ENCODE results near the gene PRPH.
A peak's percentile ranks its signal among the peaks of the same experiment; 100 is the strongest.
"Not testable (repeated sequence)": the region's sequence is repeated elsewhere in the genome, so short reads cannot be mapped to it uniquely, and the experiment has no call there.

Gene PRPH

GRCh38 chr12:49304161-49304560 is 9.2 kb downstream of the PRPH start:
- DNase-seq, result no peak

DNA sequence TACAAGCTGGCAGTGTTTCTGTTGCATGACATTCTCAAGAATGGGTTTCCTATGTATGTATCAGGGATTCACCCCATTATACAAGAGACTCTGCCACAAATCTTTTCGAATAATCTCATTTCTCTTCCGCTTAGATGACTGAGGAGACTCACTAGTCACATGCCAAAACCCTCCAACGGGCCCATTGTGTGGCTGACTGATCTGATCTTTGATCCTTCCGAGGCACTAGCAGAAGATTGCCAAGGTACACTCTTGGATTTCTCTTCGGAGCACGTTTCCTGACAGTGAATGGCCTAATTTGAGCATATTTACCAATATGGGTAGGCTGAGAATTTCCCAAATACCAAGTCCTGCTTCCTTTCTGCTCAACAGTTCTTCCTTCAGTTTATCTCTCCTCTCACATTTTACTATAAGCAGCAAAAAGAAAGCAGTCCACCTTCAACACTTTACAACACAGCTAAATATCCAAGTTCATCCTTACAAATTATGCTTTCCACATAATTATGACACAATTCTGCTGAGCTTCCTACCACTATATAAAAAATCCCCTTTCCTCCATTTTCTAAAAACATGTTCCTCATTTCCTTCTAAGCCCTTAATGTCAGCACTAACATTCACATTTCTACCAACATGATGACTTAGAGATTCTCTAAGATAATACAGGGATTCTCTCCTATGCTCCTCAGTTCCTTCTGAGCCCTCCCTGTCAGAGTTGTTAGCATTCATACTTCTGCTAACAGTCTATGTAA is 11.0 kb downstream of the PRPH start:
- DNase-seq, result no peak

DNA sequence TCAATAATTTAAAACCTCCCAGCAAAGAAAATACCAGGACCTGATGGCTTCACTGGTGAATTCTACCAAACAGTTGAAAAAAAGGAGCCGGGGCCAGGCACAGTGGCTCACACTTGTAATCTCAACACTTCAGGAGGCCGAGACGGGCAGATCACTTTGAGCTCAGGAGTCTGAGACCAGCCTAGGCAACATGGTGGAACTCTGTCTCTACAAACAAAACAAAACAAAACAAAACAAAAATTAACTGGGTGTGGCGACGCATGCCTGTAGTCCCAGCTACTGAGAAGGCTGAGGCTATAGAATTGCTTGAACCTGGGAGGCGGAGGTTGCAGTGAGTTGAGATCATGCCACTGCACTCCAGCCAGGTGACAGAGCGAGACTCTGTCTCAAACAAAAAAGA is 14.4 kb downstream of the PRPH start:
- DNase-seq, result no peak

GRCh38 chr12:49310451-49311000 is 15.6 kb downstream of the PRPH start:
- DNase-seq, result not testable (repeated sequence)

DNA sequence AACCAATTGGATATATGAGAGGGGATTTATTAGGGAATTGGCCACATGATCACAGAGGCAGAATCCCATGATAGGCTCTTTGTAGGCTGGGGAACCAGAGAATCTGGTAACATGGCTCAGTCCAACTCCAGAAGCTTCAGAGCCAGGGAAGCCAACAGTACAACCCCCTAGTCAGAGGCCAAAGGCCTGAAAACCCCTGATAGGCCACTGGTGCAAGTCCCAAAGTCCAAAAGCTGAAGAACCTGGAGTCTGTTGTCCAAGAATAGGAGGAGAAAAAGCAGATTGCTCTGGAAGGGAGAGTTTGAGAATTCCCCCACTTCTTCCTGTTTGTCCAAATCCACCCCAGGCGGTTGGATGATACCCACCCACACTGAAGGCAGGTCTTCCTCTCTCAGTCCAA is 19.9 kb downstream of the PRPH start:
- no peak for DNase-seq

DNA sequence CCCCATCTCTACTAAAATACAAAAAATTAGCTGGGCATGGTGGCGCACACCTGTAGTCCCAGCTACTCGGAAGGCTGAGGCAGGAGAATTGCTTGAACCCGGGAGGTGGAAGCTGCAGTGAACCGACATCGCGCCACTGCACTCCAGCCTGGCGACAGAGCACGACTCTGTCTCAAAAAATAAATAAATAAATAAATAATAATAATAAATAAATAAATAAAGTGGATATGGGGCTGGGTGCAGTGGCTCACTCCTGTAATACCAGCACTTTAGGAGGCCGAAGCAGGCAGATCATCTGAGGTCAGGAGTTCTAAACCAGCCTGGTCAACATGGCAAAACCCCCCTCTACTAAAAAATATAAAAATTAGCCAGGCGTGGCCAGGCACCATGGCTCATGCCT is 22.2 kb downstream of the PRPH start:
- DNase-seq, result not testable (repeated sequence)

DNA sequence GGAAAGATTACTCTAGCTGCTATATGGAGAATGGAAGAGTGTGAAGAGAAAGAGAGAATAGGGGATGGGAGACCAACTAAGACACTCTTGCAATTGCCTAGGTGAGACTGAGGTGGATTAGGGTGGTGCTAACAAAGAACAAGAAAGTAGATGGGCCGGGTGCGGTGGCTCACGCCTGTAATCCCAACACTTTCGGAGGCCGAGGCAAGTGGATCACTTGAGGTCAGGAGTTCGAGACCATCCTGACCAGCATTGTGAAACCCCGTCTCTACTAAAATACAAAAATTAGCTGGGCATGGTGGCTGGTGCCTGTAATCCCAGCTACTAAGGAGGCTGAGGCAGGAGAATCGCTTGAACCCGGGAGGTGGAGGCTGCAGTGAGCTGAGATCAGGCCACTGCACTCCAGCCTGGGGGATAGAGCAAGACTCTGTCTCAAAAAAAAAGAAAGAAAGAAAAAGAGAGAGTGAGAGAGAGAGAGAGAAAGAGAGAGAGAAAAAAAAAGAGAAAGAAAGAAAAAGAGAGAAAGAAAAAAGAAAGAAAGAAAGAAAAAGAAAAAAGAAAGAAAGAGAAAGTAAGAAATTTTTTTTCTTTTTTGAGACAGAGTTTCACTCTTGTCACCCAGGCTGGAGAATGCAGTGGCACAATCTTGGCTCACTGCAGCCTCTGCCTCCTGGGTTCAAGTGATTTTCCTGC is 25.6 kb downstream of the PRPH start:
- not testable (repeated sequence) for DNase-seq

DNA sequence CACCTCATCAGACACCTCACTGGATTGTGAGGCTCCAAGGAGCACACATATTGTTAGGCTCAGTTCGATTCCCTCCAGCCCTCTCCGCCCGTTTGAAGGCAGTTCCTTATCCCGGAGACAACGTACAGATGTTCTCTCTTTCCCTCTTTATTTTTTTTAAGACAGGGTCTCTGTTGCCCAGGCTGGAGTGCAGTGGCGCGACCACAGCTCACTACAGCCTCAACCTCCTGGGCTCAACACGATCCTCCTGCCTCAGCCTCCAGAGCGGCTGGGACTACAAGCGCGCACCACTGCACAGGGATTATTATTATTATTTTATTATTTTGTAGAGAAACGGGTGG is 27.4 kb downstream of the PRPH start:
- no peak for DNase-seq

- peak; percentile 97 for DNase-seq
Measured at GRCh38 chr12:49322708-49323523, 28.0 kb downstream of the PRPH start, which contains the start of gene TROAP. Gene TROAP (plus strand): TSS chr12:49323255. CDS start chr12:49323609, 354 bp downstream.

- DNase-seq, result no peak
Measured at GRCh38 chr12:49323524-49324097, 28.7 kb downstream of the PRPH start.

GRCh38 chr12:49325606-49326005 is 30.7 kb downstream of the PRPH start:
- no peak for DNase-seq

DNA sequence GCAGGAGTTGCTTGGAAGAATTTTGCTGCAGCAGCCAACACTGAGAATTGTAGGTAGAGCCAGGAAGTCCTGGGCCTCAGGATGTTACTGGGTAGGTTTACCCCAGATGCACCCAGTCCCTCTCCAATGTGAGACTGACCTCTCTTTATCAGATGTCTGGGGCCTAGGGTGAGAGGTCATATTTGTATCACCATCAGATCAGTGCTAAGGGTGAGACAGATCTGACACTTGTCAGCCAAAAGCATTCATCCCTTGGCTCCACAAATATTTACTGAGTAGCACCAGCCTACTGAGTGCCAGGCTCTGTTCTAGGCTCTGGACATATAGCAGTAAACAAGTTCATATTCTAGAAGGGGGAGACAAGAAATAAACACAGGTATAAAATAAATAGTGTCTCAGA is 32.4 kb downstream of the PRPH start:
- DNase-seq, result no peak

- no peak for DNase-seq
Measured at GRCh38 chr12:49327887-49328286, 32.9 kb downstream of the PRPH start.

DNA sequence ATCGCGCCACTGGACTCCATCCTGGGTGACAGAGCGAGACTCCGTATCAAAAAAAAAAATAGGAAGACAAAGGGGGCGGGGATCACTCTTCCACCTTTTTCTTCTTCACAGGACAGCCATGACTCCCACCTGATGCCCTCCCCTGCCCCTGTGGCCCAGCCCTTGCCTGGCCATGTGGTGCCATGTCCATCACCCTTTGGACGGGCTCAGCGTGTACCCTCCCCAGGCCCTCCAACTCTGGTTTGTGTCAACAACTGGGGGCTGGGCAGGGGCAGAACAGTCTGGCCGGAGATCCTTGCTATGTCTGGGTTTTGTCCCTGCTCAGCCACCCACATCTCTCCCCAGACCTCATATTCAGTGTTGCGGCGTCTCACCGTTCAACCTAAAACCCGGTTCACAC is 33.9 kb downstream of the PRPH start:
- DNase-seq, result no peak

- no peak for DNase-seq
Measured at GRCh38 chr12:49330032-49330619, 35.2 kb downstream of the PRPH start.

- DNase-seq, result no peak
Measured at GRCh38 chr12:49330631-49331379, 35.9 kb downstream of the PRPH start.

DNA sequence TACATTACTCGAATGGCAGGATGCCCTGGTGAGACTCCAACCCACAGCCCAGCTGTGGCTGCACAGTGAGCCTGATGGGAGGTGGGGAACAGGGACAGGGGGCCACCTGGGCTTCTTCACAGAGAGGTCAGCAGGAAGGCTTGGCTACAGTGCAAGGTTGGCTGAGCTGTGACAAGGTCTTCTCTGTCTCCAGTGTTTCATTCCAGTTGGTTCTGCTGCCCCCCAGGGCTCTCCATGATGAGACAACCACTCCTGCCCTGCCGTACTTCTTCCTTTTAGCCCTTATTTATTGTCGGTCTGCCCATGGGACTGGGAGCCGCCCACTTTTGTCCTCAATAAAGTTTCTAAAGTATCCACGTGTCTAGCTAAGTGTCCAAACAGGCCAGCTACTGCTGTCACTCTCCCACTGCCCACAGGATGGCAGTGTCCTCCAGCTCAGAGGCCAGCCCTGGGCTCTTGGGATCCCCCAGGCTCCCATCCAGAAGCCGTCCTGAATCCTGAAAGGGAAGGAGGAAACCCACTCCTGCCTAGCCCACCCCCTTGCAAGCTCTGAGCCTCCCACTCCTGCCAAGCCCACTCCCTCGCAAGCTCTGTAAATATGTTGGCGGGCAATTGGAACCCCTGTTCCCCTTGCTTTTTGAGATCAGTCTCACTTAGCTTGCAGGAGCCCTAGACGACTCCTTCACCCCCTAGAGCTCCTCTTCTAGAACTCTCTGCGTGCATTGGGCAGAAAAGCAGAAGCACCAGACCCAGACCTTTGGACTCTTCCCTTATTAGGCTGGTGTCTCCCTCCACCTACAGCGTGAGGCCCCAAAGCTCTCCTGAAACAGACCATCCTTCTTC is 36.7 kb downstream of the PRPH start:
- no peak for DNase-seq

GRCh38 chr12:49332441-49332861 is 37.5 kb downstream of the PRPH start:
- DNase-seq, result no peak

DNA sequence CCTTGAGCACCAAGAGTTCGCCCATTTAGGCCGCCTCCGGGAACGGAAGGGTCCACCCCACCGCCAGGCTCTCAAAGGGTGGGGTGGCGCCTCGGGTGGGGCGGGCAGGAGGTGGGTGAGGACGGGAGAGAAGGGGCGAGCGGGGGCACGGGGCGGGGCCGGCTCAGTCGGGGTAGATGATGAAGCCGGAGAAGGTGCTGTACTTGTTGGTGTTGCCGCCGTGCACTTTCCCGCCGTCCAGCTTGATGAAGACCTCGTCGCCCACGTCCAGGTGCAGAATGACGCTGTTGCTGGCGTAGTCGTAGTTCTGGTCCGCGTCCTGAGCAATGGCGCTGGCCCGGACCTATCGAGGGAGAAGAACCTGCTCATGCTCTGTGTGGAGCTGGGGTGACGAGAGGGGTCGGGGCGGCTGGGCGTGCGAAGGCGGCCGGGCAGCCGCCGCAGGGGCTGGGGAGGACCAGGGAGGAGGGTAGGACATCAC is 38.0 kb downstream of the PRPH start:
- no peak for DNase-seq

- not testable (repeated sequence) for DNase-seq
Measured at GRCh38 chr12:49333778-49334177, 38.8 kb downstream of the PRPH start.

GRCh38 chr12:49334226-49334625 is 39.3 kb downstream of the PRPH start:
- no peak for DNase-seq

All from CD4-positive, alpha-beta T cell treated with Interferon gamma for 1 hour (primary cell).